KMS-11 (cell line): ENCODE data around the gene MRPL54.
"Not testable (repeated sequence)": the region's sequence is repeated elsewhere in the genome, so short reads cannot be mapped to it uniquely, and the experiment has no call there.

Experiments
- H2AFZ ChIP-seq: fragments of 200-600 bp; sonication (generic); 2 replicates; pipeline ENCODE4 v1.6.1; 2016; ENCODE audit warnings: antibody characterized with exemption, mixed run types, low read depth
- H3K27ac ChIP-seq: fragments of 200-600 bp; sonication (generic); 2 replicates; pipeline ENCODE4 v1.6.1; 2016; ENCODE audit warnings: mild to moderate bottlenecking, mixed run types
- H3K27me3 ChIP-seq: fragments of 200-600 bp; sonication (generic); 2 replicates; pipeline ENCODE4 v1.6.1; 2017; ENCODE audit warnings: mild to moderate bottlenecking, low read depth, mixed run types, moderate library complexity; ENCODE audit not compliant: insufficient read depth
- H3K36me3 ChIP-seq: fragments of 200-600 bp; sonication (generic); 2 replicates; pipeline ENCODE4 v1.6.1; 2017; ENCODE audit warnings: mild to moderate bottlenecking, mixed run types; ENCODE audit not compliant: insufficient read depth
- H3K4me1 ChIP-seq: fragments of 200-600 bp; sonication (generic); 2 replicates; pipeline ENCODE4 v1.6.1; 2016; ENCODE audit warnings: mild to moderate bottlenecking, low read depth, mixed run types; ENCODE audit not compliant: poor library complexity, severe bottlenecking
- H3K4me2 ChIP-seq: fragments of 200-600 bp; sonication (generic); 2 replicates; pipeline ENCODE4 v1.7.0; 2016; ENCODE audit warnings: mild to moderate bottlenecking, mixed run types
- H3K4me3 ChIP-seq: fragments of 200-600 bp; sonication (generic); IDR thresholded peaks from 2 replicates; pipeline ENCODE4 v1.6.1; 2017; ENCODE audit warnings: low read depth, low read length, mixed read lengths; ENCODE audit not compliant: insufficient read depth
- H3K79me2 ChIP-seq: fragments of 200-600 bp; sonication (generic); 2 replicates; pipeline ENCODE4 v1.6.1; 2016; ENCODE audit warnings: low read depth, mixed run types; ENCODE audit not compliant: insufficient read depth
- H3K9ac ChIP-seq: fragments of 200-600 bp; sonication (generic); 2 replicates; pipeline ENCODE4 v1.6.1; 2016; ENCODE audit warnings: mild to moderate bottlenecking, mixed run types
- H4K20me1 ChIP-seq: fragments of 200-600 bp; sonication (generic); 2 replicates; pipeline ENCODE4 v1.6.1; 2016; ENCODE audit warnings: mild to moderate bottlenecking, mixed run types; ENCODE audit not compliant: insufficient read depth
- TF ChIP-seq, protein P1 (sequence below): fragments of 200-600 bp; sonication (generic); conservative IDR thresholded peaks from 2 replicates; pipeline ENCODE4 v1.6.1; 2017; ENCODE audit warnings: low read depth, mild to moderate bottlenecking, antibody characterized with exemption, low read length, moderate library complexity, mixed read lengths

MRPL54 gene

GRCh38 chr19:3751236-3751635 is 11.2 kb upstream of the MRPL54 start:
- TF ChIP-seq, protein P1, sequence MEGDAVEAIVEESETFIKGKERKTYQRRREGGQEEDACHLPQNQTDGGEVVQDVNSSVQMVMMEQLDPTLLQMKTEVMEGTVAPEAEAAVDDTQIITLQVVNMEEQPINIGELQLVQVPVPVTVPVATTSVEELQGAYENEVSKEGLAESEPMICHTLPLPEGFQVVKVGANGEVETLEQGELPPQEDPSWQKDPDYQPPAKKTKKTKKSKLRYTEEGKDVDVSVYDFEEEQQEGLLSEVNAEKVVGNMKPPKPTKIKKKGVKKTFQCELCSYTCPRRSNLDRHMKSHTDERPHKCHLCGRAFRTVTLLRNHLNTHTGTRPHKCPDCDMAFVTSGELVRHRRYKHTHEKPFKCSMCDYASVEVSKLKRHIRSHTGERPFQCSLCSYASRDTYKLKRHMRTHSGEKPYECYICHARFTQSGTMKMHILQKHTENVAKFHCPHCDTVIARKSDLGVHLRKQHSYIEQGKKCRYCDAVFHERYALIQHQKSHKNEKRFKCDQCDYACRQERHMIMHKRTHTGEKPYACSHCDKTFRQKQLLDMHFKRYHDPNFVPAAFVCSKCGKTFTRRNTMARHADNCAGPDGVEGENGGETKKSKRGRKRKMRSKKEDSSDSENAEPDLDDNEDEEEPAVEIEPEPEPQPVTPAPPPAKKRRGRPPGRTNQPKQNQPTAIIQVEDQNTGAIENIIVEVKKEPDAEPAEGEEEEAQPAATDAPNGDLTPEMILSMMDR: no peak
- Histone ChIP-seq H3K4me3 (no peak overlapping the region), H3K27ac (no peak overlapping the region), H3K4me2 (no peak overlapping the region), H2AFZ (no peak overlapping the region), H3K9ac (no peak overlapping the region), H3K27me3 (0 out of 2 replicates have a peak, but pooled peaks cover 1% of the 10 kb centered on the region), H4K20me1 (no peaks in the 10 kb centered on the region), H3K79me2 (no peaks in the 10 kb centered on the region), H3K4me1 (no peaks in the 10 kb centered on the region), H3K36me3 (no peaks in the 10 kb centered on the region)

DNA sequence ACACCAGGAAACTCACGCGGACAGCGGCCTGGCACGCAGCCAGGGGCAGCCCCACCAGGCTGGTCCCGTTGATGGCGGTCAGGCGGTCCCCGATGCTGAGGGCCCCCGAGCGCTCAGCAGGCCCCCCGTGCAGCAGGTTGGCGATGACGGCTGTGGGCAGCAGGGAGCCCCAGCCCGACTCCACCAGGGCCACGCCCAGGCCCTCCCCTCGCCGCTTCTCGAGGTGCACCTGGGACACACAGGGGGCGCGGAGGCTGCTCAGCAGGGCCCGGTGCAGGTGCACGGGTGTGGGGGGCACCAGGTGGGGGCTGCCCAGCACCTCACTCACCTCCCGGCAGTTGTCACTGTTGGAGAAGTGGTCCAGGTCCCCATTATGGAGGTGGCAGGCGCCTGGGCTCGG is 10.0 kb upstream of the MRPL54 start:
- Histone ChIP-seq H3K4me3 (no peak overlapping the region), H3K4me1 (no peaks in the 10 kb centered on the region), H3K36me3 (no peaks in the 10 kb centered on the region), H4K20me1 (no peaks in the 10 kb centered on the region), H2AFZ (no peak overlapping the region), H3K79me2 (no peaks in the 10 kb centered on the region), H3K27ac (no peak overlapping the region), H3K9ac (no peak overlapping the region), H3K4me2 (no peak overlapping the region), H3K27me3 (no peaks in the 10 kb centered on the region)
- TF ChIP-seq, protein P1: no peak

DNA sequence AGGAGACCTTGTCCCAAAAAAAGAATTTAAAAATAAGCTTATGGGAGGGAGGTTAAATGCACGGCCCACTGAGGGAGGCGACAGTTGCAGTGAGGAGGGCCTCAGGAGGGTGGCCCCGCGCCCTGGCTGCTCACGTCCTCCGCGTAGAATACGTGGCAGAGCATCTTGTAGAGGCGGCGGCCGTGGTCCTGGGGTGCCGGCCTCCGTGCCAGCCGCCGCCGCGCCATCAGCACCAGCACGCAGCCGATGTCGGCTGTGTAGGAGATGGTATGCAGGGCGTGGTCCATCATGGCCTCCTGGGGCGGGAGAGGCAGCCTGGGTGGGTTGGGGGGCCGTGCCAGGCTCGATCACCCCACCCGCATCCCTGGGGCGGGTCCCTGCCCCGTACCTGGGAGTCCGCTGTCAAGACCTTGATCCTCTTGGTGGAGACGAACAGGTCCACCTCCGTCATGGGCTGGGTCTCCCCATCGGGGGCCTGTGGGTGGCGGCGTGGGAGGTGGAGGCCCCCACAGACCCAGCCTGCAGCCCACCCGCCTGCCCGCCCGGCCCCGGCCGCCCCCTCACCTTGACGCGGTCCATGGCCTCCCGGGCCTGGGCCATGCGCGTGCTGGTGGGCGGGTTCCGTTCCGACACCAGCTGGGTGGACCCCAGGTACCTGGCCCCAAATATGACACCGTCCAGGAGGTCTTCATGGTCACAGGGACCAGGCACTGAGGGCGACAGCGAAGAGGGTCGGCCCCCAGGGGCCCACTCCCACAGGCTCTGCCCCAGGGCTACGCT is 8.7 kb upstream of the MRPL54 start:
- Histone ChIP-seq H3K27me3 (no peaks in the 10 kb centered on the region), H3K27ac (no peak overlapping the region), H3K9ac (no peak overlapping the region), H2AFZ (no peak overlapping the region), H4K20me1 (no peaks in the 10 kb centered on the region), H3K4me2 (no peak overlapping the region), H3K4me3 (no peak overlapping the region), H3K4me1 (no peaks in the 10 kb centered on the region), H3K36me3 (no peaks in the 10 kb centered on the region), H3K79me2 (no peaks in the 10 kb centered on the region)
- TF ChIP-seq, protein P1: no peak

DNA sequence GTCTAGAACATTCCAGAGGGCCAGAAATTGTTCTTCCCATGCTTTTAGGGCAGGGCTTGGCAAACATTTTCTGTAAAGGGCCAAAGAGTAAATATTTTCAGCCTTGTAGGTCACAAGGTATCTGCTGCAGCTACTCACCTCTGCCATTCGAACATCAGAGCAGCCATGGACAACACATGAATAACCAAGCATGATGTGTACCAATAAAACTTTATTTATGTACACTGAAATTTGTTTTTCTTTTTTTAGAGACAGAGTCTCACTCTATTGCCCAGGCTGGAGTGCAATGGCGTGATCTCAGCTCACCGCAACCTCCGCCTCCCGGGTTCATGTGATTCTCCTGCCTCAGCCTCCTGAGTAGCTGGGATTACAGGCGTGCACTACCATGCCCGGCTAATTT is 4.8 kb upstream of the MRPL54 start:
- H3K4me2 ChIP-seq: not testable (repeated sequence)
- H3K4me1 ChIP-seq: peaks cover 16% of the 10 kb centered on the region

GRCh38 chr19:3758297-3758696 is 4.2 kb upstream of the MRPL54 start:
- H3K4me2 ChIP-seq, H3K4me3 ChIP-seq, H3K27ac ChIP-seq, H3K27me3 ChIP-seq, H3K9ac ChIP-seq, H2AFZ ChIP-seq, H3K36me3 ChIP-seq, H4K20me1 ChIP-seq, H3K79me2 ChIP-seq: not testable (repeated sequence)
- H3K4me1 ChIP-seq: peaks cover 19% of the 10 kb centered on the region

More for the DNA sequence above, 4.8 kb upstream of the MRPL54 start:
- H3K79me2 ChIP-seq, H2AFZ ChIP-seq, H3K36me3 ChIP-seq, H3K9ac ChIP-seq, H3K27ac ChIP-seq, H3K27me3 ChIP-seq, H4K20me1 ChIP-seq, H3K4me3 ChIP-seq: not testable (repeated sequence)
